HuH-7 (cell line): Measurements from ENCODE around the gene PCSK5.
"Not testable (repeated sequence)": the region's sequence is repeated elsewhere in the genome, so short reads cannot be mapped to it uniquely, and the experiment has no call there.

ENCODE experiments used
- DNase-seq: peaks from one replicate; pipeline ENCODE4 v3.0.0; 2011; ENCODE audit warnings: low spot score

The PCSK5 gene

DNA sequence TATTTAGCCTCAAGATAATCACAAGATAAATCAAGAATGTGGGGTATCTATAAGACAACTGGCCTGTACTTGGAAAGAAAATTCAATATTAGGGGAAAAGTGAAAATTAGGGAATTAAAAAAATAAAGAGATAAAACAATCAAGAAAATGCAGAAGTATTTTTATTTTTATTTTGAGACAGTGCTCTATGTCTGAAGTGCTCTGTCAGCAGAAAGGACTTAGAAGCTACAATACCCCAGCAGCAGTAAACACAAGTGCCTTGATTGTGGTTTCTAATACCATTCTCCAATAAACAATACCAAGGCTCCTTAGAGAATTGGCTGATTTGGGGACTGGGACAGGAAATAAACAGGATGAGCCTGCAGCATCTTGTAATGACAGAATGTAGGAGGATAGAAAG, 358.8 kb downstream of the PCSK5 start:
- DNase-seq, result no peak

DNA sequence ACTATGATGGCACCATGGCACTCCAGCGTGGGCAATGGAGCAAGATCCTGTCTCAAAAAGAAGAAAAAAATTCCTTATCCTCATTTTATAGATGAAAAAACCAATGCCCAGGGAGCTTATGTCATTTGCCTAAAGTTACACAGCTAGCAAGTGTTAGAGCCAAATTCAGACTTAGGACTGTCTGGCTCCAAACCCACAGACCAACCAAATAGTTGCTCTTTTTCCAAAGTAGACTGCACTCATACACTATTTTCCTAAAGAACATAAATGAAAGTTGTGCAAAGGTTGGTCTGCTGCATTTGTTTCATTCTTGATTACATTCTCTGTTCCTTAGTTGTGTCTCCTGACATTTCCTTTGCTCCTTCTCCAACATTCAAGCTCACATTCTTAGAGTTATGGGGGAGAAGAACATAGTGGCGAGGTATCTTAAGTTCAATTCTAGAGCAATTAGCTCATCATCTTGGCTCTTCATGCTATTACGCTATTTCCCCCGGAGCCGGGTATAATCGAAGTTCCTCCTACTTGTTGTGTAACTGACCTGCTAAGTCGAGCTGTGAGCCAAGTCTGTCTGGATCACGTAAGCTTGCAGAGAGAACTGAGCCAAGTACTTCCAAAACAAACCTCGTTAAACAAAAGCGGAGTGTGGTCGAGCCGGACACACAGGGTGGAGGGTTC, 365.4 kb downstream of the PCSK5 start:
- DNase-seq, result no peak

DNA sequence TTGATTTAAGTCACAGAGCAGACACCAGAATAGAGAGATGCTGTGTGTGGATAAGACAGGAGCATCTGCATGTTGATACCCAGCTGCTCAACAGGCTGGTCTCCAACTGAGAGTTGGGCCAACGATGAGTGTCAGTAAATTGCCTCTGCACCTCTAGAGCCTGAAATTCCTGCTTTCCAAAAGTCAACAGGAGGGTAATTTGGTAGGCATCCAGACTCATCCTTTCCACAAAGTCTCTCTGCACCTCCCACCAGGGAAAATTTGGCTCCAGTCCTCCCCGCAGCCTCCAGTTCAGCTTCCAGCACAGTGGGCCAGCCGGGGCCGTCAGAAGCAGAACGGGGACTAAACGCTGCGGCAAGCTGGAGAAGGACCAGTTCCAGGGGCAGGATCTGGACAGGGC, 366.8 kb downstream of the PCSK5 start:
- DNase-seq, result no peak

DNA sequence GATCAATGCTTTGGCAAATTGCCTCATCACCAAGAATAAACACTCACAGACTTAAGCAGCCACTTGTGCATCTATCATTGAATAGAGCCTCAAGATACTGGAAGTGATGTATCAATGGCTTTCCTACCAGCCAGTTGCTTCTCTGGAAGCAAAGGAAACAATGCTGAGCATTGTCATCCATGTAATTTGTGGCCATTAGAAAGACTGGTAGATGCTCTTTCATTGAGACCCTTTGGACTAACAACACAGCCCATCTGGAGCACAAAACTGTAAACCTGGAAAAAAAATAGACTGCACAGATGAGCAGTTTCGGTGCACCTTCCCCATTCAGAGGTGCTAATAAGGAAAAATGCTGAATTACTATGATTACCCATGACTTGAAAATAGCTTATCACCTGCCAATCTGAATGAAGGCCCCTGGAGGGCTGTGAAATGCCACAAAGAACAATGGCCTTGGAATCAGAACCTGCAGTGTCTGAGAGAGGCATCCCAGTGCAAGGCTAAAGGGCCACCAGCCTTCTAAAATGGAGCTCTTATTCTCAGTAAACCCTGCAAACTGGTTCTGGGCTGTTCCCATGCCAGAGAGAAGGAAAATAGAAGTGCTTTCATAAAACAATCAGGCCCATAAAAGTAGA, 376.3 kb downstream of the PCSK5 start:
- DNase-seq, result no peak

DNA sequence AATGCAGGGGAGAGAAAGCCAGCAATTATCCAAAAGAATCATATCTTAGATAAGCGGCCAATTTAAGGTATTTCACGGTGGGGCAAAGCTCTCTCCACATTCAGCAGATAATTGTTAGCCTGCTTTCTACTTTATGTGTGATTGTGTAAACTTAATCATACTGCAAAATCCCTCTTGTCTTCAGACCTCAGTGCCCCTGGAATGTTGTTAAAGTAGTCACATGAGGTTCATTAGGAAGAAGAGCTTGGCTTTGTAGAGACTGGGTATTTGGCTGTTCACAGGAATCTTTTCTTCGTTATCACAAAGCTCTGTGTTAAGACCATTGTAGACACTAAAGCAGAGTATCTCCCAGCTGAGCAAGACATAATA, 376.8 kb downstream of the PCSK5 start:
- DNase-seq, result no peak

DNA sequence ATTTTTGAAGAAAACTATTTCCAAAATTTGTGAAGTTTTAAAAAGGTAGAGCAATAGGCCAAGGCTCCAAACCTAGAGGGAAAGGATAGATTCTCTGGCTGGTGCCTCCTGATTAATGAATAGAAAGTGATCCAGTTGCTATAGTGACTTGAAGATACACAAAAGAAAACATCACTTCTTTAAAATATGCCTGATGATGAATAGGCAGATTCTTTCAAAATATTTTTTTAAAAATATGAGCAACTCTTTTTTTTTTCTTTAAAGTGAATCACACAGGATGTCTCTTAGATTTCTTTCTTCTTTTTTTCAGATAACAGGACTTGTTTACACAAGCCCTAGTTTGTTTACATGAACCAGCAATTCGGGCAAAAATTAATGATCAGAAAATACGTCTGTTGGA, 379.3 kb downstream of the PCSK5 start:
- DNase-seq, result no peak

DNA sequence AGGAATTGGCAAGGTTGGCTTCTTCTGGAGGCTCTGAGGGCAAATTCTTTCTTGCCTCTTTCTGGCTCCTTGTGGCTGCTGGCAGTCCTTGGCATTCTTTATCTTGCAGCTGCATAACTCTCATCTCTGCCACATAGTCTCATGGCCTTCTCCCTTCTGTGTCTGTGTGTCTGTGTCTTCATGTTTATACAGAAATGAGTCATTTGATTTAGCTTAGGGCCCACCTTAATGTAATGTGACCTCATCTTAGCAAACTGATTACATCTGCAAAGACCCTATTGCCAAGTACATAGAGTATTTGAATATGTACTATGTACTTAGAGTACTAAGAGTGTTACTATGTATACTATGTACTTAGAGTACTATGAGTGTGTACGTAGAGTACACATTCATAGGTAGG, 381.3 kb downstream of the PCSK5 start:
- no peak for DNase-seq

DNA sequence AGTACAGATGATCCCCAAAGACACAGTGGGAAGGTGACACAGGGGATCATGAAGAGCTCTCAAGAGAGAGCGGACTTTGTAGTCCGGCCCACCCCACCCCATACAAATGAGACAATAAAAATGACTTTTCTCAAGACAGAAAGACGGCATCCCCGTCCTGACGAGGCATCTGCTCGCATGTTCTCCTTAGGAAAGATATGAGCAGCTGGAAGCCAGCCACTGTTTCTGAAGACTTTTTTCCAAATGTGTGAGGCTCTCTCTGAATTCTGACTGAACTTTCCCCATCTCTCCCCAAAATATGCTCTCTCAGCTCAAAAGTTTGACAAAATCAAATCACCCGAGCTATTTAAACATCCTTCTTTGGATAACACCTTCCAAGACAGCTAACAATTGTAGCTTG, 398.6 kb downstream of the PCSK5 start:
- no peak for DNase-seq

DNA sequence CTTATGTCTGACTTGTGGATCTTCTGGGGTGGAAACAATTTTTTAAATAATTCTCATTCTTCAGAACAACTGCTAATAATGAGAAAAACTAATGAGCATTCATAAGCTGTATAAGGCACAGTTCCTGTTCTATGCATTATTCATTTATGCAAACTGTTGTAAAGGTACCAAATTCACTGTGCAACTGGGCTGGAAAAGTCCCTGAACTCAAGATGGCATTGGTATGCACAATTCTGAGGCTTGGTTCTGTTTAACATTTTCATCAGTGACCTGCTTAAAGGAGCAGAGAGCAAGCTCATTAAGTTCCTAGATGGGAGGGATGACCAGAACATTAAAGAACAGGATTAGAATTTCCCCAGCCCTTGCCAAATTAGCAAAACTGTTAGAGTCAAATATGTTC, 399.2 kb downstream of the PCSK5 start:
- no peak for DNase-seq

DNA sequence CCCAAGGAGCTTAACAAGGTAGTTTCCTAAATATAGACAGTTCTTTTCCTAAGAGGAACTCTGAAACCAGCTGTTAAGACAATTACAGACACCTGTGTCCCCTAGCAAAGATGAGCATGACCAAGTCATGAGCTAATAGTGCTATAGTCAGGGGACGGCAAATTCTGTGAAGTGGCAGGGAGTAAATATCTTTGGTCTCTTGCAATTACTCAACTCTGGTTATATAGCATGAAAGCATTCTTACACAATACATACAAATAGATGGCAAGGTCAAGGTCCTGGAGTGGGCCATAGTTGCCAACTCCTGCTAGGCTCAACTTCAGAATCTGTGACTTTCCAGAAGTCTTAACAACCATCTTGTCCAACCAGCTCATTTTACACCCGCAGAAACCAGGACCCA, 400.1 kb downstream of the PCSK5 start:
- DNase-seq, result peak; percentile 14

DNA sequence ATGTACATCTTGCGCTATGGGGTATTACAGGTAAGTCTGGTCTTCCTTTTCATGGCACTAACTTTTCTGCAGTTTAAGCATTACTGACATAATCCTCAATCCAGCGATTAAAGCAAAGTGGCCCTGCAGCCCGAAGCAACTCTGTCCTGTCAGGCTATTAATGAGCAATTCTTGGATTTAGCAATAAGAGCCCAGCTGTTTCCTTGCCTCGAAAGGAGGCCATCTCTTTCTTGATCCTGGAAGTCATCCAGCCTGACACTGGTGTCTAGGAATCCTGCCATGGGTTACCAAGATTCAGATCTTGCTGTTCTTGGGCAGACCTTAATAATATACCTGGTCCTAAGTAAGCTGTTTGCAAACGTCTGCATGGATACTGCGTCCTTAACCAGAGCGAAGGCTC, 401.8 kb downstream of the PCSK5 start:
- DNase-seq, result no peak

DNA sequence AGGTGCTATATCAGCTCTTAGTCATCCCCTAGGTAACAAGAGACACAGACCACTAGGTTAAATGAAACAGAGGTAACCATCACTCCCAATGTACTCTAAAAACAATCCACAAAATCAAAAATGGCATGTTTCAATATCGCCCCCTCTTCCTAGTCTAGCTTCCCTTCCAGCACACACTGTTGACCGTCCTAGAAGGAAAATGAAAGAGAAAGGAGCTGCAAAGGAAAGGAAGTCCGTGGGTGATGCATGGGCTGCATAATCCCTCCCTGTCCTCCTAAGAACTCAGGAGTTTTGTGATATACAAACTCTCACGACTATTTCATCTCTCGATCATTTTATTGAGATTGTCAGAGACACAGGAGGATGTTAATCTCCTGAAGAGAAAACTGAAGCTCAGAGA, 402.2 kb downstream of the PCSK5 start:
- no peak for DNase-seq

DNA sequence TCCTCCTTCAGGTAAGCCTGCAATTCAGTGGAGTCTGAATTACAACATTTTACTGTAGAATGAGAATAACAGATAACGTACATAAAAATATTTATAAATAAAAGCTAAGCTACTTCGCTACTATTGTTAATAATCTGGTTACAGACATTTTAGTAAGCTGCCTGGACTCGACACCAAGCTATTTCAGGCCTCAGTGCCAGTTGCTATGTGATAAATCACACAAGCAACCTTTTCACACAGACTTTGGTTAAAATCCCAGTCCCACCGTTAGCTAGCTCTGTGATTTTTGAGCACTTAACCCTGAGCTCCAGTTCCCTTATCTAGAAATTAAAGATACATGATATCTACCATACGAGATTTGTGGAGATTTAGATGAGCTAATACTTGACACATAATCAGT, 403.8 kb downstream of the PCSK5 start:
- no peak for DNase-seq

DNA sequence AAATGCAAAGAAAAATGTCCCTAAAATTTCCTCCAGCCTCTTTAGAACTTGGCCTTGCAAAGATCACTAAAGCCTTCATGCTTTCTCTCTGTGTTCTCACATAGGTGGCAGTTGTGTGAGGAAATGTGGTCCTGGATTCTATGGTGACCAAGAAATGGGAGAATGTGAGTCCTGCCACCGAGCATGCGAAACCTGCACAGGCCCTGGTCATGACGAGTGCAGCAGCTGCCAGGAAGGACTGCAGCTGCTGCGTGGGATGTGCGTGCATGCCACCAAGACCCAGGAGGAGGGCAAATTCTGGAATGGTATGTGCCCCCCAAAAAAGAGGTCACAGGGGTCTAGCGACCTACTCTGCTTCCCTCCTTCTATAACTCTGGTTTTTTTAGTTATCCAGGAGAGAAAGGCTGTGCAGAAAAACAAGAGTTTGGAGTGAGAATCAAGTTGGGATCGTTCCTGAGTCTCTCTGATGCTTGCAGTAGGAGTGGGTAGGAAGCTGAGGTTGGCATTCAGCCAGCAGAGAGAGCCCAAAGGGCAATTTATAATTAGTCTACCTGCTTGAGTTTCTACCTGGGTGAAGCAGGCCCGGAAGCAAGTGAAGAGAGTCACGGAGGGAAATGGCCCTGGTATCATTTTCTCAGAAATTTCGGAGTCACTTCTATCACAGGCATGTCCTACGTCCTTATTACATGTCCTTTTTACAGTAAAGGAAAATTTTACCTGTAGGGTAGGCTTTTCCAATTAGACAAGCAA, 406.3 kb downstream of the PCSK5 start:
- DNase-seq, result no peak

DNA sequence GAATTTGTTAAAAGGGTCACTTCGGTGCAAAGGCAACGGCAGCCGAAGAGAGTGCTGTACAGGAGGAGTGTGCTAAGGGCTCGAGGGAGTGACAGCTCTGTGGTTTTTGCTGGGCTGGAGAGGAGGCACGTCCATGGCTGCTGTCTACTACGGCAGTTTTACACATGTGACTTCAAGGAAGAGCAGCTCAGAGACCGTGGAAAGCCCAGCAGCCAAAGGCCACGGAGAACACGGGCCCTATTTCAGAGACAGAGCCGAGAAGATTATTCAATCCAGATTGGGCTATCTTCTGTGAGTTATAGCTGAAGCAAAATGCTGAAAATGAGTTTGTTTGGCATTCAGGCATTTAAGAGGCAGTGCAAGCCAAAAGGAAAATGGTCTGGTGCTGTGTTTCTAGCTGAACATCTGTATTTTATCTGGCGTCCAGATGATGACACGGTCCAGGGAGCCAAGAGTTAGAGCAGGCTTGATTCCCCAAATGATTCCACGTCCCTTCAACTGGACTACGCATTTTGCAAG, 407.3 kb downstream of the PCSK5 start:
- DNase-seq, result no peak

DNA sequence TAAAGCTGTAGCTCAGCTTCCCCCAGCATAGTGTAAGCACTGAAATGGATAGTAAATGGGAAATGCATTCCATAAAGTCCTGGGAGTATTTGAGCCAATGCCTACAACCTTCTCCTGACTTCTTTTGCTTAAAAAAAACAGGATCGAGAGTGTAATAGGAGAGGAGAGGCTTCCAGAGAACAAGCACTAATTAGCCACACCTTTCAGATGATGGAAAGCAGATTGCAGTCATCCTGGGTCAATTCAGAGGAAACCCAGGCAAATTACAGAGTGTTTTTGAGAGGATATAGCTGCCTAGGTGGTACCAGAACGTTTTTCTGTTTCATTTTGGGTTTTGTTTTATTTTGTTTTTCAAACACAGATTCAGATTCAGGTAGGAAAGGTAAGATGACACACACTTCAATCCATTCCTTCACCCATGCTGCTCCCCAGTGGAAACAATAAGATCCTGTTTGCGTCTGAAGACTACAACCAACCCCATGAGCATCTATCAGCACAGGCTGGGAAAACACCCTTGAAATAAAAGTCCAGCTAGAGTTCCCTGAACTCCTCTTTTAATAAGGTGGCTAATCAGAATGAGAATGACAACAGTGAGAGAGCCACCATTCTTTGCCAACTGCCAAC, 408.2 kb downstream of the PCSK5 start:
- no peak for DNase-seq

DNA sequence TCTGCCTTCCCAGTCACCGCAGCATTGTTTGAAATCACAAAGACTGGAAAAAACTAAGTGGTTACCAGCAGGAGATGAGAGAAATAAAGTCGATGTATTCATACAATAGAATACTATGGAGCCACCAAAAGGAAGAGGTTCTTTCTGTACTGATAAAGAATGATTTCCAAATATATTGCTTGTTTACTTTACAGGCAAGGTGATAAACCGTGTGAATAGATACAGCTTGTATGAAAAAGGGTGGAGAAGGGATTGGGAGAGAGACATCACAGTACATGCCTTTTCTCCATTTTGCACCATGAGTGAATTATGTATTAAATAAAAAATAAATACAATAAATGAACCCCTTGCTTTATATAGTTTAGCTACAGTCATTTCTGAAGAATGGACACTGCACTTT, 412.1 kb downstream of the PCSK5 start:
- DNase-seq, result no peak

DNA sequence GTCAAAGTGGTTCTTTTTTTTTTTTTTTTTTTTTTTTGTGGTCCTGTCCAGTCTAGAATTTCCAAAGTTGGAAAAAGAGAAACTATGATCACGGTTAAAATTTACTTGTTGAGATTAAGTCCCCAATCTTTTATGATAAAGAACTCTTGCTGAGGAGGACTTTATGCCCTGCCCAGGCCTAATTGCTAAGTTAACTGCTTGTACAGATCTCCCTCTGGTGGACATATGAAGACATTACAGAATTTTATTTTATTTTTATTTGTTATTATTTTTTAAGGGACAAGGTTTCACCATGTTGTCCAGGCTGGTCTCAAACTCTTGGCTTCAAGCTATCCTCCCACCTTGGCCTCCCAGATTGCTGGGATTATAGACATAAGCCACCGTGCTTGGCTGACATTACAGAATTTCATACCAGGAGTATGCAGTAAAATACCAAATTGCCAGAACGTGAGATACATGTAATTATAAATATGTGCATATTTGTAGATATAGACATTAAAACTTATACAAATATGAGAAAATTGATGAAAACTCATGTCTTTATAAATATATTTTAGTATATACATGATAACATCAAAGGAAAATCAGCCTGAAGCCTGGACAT, 412.6 kb downstream of the PCSK5 start:
- peak; percentile 29 for DNase-seq

DNA sequence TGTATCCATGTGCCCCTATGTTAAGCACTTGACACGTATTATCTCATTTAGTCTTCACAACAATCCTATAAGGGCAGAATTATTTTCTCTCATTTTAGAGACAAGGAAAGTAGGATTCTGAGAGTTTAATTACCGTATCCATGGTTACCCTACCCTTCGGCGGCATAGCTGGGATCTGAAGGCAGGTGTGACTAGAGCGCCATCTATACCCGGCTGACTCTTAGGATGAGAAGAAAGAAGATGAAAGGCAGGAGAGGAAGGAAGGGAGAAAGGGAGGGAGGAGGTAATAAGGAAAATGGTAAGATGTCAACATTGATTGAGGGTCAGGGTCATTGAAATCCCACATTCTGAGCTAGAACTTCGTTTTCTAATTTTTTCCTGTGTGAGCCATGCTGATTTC, 416.6 kb downstream of the PCSK5 start:
- DNase-seq, result not testable (repeated sequence)

DNA sequence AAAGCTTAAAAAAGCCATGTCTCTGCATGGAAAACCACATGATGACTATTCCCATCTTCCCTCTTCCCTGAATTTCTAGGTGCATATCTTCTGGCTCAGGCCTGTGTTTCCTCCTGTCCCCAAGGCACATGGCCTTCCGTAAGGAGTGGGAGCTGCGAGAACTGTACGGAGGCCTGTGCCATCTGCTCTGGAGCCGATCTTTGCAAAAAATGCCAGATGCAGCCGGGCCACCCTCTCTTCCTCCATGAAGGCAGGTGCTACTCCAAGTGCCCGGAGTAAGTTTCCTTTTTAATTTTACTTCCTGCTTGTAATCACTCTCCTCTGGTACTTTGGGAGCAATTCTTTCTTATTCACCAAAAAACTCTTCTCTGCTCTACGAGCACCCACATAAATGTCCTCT, 420.1 kb downstream of the PCSK5 start:
- DNase-seq, result no peak

DNA sequence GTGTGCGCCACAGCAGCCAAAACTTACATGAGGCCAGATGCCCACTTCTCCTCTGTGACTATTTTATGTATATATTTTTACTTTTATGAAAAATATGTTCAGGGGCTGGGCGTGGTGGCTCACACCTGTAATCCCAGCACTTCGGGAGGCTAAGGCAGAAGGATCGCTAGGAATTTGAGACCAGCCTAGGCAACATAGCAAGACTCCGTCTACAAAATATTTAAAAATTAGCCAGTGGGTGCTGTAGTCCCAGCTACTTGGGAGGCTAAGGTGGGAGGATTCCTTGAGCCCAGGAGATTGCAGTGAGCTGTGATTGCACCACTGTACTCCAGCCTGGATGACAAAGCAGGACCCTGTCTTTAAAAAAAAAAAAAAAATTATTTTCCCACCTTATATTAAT, 420.5 kb downstream of the PCSK5 start:
- no peak for DNase-seq

DNA sequence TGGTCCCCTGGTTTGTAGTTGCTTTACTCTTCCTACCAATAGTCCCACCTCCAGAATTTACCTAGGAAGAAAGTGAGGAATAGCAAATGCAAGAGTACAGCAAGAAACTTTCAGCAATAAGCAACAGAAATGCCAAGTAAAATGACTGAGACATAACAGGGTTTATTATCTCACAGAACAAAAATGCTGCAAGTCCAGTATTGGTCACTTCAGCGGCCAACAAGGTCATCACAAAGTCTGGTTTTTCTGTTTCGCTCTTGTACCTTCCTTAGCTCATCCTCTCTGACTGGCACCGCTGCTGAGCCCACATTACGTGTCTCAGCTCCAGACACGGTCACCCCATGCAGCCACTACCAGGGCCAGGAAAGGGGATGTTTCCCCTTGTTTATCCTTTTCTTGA, 421.1 kb downstream of the PCSK5 start:
- DNase-seq, result no peak

DNA sequence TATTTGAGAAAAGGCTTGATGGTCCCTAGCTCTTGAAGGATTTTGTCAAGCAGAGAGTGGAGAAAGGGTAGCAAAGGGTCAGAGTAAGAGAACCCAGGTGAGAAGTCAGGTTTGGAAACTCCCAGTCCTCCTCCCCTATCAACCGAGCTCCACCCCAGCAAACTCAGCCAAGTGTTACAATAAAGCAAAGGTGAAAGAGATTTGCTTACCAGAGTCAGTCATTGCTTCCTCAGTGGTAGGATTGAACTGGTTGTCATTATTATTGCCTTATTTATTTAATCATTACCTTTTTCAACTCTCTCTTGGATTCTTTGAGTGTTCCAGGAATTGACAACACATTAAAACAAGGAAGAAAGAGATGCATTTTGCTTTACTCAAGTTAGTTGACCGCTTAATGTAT, 423.3 kb downstream of the PCSK5 start:
- DNase-seq, result no peak
